K562 (cell line): ENCODE results near the gene PRSS8. TPM values are rescaled to one million over a fixed set of nuclear protein-coding genes. Genes with fewer than 3 reads are reported as not detected.

Experiments used
- LEF1 ChIP-seq: fragments of 450-650 bp; IDR thresholded peaks from 2 replicates; pipeline ENCODE4 v1.6.1; 2016; ENCODE audit warnings: mild to moderate bottlenecking
- MAFG ChIP-seq: fragments of 450-650 bp; conservative IDR thresholded peaks from 2 replicates; pipeline ENCODE4 v1.6.1; 2016; ENCODE audit warnings: missing genetic modification characterization, missing compliant biosample characterization
- RBM14 ChIP-seq: fragments of 200-400 bp; formaldehyde crosslinking; IDR thresholded peaks from 2 replicates; pipeline ENCODE4 v1.6.1; 2018; ENCODE audit warnings: low read depth, mild to moderate bottlenecking, low read length, moderate library complexity, borderline replicate concordance; ENCODE audit not compliant: insufficient read depth
- SREBF1 ChIP-seq: fragments of 150-350 bp; IDR thresholded peaks from 2 replicates; pipeline ENCODE4 v1.6.1; 2014; ENCODE audit warnings: antibody characterized with exemption, low read depth, low read length, borderline replicate concordance
- STAT5A ChIP-seq: IDR thresholded peaks from 2 replicates; pipeline ENCODE4 v1.6.1; 2012; ENCODE audit warnings: low read length, inconsistent platforms, borderline replicate concordance
- ZNF707 ChIP-seq: fragments of 250-450 bp; sonication (Bioruptor Pico); conservative IDR thresholded peaks from 2 replicates; pipeline ENCODE4 v1.8.0; 2022; ENCODE audit warnings: inconsistent platforms, mild to moderate bottlenecking, moderate library complexity
- polyA plus RNA-seq, 8 experiments: library from polyadenylated mRNA; depleted of rRNA in 4 of 8; stranded (reverse) in 5 of 8; unstranded in 3 of 8; fragments of >200 nt; fragmentation: Nextera tagmentation in 2 of 8; fragmentation: Illumina TruSeq in 1 of 8; extraction: Ambion mirVana in 2 of 8; extraction: Trizol in 1 of 8; gene quantifications; 2 replicates each; pipeline versions ENCODE4 v1.2.1 to v1.2.3, GENCODE V29; 2011 to 2014; ENCODE audit warnings: inconsistent platforms in 1 of 8, missing spikeins in 1 of 8
- total RNA-seq, 7 experiments: library from RNA; depleted of rRNA in 6 of 7; stranded (reverse); fragments of >200 nt in 6 of 7; fragmentation: Illumina TruSeq in 2 of 7; extraction: Trizol in 2 of 7; gene quantifications; 2 replicates each; pipeline versions ENCODE4 v1.2.1 to v1.2.3, GENCODE V29; 2011 to 2021; ENCODE audit warnings: low replicate concordance in 1 of 7
- TF ChIP-seq, protein P1 (sequence below): fragments of 200-600 bp; sonication (generic); IDR thresholded peaks from one replicate; pipeline ENCODE4 v1.6.1; 2012; ENCODE audit warnings: mild to moderate bottlenecking, low read depth, low read length, inconsistent platforms

The PRSS8 gene
- total and polyA plus RNA-seq, 9 of the 15 experiments (the other 6 are each of a cell fraction or from before 2014, with no cell fraction given): 0.25 to 3.9 (median 1.3) TPM; not detected in 1

DNA sequence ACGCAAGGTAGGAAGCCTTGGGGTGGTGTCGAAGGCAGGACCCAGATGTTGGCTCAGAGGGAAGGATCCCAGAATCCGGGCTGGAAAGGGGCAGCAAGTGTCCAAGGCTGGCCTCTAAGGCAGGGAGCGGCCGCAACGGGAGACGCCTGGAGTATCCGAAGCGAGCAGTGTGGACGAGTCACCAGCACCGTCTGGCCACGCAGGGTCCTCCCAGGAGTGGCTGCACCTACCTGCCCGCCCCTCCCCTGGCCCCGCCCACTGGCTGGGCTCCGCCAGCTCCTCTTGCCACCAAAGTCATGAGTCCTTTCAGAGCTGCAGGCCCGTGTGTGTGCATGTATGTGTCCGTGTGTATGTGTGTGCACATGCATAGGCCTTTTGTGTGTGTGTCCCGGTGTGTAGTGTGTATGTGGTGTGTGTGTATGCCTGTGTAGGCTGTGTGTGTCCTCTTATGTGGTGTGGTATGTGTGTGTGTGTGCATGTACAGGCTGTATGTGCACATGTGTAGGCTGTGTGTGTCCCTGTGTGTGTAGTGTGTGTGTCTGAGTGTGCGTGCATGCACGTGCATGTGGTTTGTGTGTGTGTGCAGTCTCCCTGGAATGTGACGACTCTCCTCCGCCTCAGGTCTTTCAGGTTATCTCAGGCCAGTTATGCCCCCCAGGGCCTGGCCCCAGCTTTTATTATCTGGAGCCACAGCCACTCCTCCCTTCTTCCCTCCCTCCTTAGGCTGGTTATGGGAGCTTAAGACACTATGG, at the start of gene PRSS8 (continued):
- TF ChIP-seq, protein P1, sequence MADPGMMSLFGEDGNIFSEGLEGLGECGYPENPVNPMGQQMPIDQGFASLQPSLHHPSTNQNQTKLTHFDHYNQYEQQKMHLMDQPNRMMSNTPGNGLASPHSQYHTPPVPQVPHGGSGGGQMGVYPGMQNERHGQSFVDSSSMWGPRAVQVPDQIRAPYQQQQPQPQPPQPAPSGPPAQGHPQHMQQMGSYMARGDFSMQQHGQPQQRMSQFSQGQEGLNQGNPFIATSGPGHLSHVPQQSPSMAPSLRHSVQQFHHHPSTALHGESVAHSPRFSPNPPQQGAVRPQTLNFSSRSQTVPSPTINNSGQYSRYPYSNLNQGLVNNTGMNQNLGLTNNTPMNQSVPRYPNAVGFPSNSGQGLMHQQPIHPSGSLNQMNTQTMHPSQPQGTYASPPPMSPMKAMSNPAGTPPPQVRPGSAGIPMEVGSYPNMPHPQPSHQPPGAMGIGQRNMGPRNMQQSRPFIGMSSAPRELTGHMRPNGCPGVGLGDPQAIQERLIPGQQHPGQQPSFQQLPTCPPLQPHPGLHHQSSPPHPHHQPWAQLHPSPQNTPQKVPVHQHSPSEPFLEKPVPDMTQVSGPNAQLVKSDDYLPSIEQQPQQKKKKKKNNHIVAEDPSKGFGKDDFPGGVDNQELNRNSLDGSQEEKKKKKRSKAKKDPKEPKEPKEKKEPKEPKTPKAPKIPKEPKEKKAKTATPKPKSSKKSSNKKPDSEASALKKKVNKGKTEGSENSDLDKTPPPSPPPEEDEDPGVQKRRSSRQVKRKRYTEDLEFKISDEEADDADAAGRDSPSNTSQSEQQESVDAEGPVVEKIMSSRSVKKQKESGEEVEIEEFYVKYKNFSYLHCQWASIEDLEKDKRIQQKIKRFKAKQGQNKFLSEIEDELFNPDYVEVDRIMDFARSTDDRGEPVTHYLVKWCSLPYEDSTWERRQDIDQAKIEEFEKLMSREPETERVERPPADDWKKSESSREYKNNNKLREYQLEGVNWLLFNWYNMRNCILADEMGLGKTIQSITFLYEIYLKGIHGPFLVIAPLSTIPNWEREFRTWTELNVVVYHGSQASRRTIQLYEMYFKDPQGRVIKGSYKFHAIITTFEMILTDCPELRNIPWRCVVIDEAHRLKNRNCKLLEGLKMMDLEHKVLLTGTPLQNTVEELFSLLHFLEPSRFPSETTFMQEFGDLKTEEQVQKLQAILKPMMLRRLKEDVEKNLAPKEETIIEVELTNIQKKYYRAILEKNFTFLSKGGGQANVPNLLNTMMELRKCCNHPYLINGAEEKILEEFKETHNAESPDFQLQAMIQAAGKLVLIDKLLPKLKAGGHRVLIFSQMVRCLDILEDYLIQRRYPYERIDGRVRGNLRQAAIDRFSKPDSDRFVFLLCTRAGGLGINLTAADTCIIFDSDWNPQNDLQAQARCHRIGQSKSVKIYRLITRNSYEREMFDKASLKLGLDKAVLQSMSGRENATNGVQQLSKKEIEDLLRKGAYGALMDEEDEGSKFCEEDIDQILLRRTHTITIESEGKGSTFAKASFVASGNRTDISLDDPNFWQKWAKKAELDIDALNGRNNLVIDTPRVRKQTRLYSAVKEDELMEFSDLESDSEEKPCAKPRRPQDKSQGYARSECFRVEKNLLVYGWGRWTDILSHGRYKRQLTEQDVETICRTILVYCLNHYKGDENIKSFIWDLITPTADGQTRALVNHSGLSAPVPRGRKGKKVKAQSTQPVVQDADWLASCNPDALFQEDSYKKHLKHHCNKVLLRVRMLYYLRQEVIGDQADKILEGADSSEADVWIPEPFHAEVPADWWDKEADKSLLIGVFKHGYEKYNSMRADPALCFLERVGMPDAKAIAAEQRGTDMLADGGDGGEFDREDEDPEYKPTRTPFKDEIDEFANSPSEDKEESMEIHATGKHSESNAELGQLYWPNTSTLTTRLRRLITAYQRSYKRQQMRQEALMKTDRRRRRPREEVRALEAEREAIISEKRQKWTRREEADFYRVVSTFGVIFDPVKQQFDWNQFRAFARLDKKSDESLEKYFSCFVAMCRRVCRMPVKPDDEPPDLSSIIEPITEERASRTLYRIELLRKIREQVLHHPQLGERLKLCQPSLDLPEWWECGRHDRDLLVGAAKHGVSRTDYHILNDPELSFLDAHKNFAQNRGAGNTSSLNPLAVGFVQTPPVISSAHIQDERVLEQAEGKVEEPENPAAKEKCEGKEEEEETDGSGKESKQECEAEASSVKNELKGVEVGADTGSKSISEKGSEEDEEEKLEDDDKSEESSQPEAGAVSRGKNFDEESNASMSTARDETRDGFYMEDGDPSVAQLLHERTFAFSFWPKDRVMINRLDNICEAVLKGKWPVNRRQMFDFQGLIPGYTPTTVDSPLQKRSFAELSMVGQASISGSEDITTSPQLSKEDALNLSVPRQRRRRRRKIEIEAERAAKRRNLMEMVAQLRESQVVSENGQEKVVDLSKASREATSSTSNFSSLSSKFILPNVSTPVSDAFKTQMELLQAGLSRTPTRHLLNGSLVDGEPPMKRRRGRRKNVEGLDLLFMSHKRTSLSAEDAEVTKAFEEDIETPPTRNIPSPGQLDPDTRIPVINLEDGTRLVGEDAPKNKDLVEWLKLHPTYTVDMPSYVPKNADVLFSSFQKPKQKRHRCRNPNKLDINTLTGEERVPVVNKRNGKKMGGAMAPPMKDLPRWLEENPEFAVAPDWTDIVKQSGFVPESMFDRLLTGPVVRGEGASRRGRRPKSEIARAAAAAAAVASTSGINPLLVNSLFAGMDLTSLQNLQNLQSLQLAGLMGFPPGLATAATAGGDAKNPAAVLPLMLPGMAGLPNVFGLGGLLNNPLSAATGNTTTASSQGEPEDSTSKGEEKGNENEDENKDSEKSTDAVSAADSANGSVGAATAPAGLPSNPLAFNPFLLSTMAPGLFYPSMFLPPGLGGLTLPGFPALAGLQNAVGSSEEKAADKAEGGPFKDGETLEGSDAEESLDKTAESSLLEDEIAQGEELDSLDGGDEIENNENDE: no peak
- no peak for TF ChIP-seq RBM14
- TF ChIP-seq STAT5A: no peak
- TF ChIP-seq LEF1: no peak
- no peak for TF ChIP-seq SREBF1
- TF ChIP-seq MAFG (tag): no peak
- TF ChIP-seq ZNF707 (CRISPR knock-in tag): no peak
- TF ChIP-seq, all 486 proteins: peak for 47
